ENCODE results near the gene FIGN.

- TF ChIP-seq, protein P1, sequence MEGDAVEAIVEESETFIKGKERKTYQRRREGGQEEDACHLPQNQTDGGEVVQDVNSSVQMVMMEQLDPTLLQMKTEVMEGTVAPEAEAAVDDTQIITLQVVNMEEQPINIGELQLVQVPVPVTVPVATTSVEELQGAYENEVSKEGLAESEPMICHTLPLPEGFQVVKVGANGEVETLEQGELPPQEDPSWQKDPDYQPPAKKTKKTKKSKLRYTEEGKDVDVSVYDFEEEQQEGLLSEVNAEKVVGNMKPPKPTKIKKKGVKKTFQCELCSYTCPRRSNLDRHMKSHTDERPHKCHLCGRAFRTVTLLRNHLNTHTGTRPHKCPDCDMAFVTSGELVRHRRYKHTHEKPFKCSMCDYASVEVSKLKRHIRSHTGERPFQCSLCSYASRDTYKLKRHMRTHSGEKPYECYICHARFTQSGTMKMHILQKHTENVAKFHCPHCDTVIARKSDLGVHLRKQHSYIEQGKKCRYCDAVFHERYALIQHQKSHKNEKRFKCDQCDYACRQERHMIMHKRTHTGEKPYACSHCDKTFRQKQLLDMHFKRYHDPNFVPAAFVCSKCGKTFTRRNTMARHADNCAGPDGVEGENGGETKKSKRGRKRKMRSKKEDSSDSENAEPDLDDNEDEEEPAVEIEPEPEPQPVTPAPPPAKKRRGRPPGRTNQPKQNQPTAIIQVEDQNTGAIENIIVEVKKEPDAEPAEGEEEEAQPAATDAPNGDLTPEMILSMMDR (IDR thresholded peaks at IDR 0.05) = no peak
- TF ChIP-seq POLR2A (IDR thresholded peaks at IDR 0.05) = no peak
These were observed 64.9 kb downstream of the FIGN start for GRCh38 chr2:163670929-163671328.

Measured in heart left ventricle (tissue), 13 donors.